ENCODE data around the gene TYK2.

DNA sequence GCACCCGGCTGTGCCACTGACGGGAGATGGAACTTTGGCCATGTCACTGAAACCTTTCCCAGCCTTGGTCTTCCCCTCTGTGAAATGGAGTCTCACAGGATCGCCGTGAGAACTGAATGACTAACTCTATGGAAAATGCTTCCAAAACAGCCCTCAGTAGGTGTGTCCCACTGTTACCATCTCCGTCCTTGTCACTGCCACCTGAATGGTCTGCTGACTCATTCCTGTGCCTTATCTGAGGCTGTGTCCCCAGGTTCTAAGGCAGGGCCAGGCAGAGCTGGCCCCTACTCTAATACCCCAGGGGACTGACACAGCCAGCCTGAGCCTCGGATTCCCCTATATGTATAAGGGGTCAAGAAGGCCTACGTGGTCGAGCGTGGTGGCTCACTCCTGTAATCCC is 18.4 kb upstream of the TYK2 start:
- TF ChIP-seq, protein P1, sequence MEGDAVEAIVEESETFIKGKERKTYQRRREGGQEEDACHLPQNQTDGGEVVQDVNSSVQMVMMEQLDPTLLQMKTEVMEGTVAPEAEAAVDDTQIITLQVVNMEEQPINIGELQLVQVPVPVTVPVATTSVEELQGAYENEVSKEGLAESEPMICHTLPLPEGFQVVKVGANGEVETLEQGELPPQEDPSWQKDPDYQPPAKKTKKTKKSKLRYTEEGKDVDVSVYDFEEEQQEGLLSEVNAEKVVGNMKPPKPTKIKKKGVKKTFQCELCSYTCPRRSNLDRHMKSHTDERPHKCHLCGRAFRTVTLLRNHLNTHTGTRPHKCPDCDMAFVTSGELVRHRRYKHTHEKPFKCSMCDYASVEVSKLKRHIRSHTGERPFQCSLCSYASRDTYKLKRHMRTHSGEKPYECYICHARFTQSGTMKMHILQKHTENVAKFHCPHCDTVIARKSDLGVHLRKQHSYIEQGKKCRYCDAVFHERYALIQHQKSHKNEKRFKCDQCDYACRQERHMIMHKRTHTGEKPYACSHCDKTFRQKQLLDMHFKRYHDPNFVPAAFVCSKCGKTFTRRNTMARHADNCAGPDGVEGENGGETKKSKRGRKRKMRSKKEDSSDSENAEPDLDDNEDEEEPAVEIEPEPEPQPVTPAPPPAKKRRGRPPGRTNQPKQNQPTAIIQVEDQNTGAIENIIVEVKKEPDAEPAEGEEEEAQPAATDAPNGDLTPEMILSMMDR (tag by site-specific recombination; IDR thresholded peaks at IDR 0.05): no peak
- no peak for TF ChIP-seq ZNF785 (tag by site-specific recombination; IDR thresholded peaks at IDR 0.05)
- TF ChIP-seq TRIM28 (IDR thresholded peaks at IDR 0.05; ENCODE audit: borderline replicate concordance, low read length): no peak
- TF ChIP-seq ZNF274 (IDR thresholded peaks at IDR 0.05; ENCODE audit: low read length): no peak
- no peak for TF ChIP-seq ZNF274 (tag by site-specific recombination; IDR thresholded peaks at IDR 0.05; ENCODE audit: borderline replicate concordance)
- TF ChIP-seq YY1 (tag by site-specific recombination; IDR thresholded peaks at IDR 0.05): no peak
- no peak for TF ChIP-seq ZNF561 (tag by site-specific recombination; IDR thresholded peaks at IDR 0.05; ENCODE audit: borderline replicate concordance)
- no peak for TF ChIP-seq ZNF202 (tag by site-specific recombination; IDR thresholded peaks at IDR 0.05; ENCODE audit: borderline replicate concordance)
- TF ChIP-seq ZNF146 (tag by site-specific recombination; IDR thresholded peaks at IDR 0.05): no peak
- TF ChIP-seq ZNF658 (tag by site-specific recombination; IDR thresholded peaks at IDR 0.05): no peak
- no peak for TF ChIP-seq GFI1B (tag by site-specific recombination; IDR thresholded peaks at IDR 0.05)

All from HEK293 (cell line).